SJSA1 (cell line): Measurements from ENCODE around the gene SGMS2. TPM values are rescaled to one million over a fixed set of nuclear protein-coding genes. Genes with fewer than 3 reads are reported as not detected.

Experiments used
- total RNA-seq: library from RNA; depleted of rRNA; stranded (reverse); fragments of >200 nt; shearing (Covaris generic); gene quantifications from 2 replicates; pipeline ENCODE4 v1.2.3, GENCODE V29; 2014; rRNA removed

Gene SGMS2
- total RNA-seq, 1 experiment from 2014 or later: 37.7 TPM

Other genes starting within 250 kb of the SGMS2 start
- 62.3 and 63.2 TPM in 2 replicates for gene PAPSS1, start 104.7 kb upstream of the SGMS2 start, total RNA-seq
- 9.3 and 10.4 TPM in 2 replicates for gene CYP2U1, start 106.6 kb downstream of the SGMS2 start, total RNA-seq
- 7.8 and 13.0 TPM in 2 replicates for gene HADH, start 165.0 kb downstream of the SGMS2 start, total RNA-seq